Astrocyte of the spinal cord (primary cell): ENCODE results near the gene SPINT2.
"Not testable (repeated sequence)": the region's sequence is repeated elsewhere in the genome, so short reads cannot be mapped to it uniquely, and the experiment has no call there.

Experiments
- DNase-seq: peaks from one replicate; pipeline ENCODE4 v3.0.0; 2011; ENCODE audit warnings: low read depth, low spot score
- H3K4me3 ChIP-seq: 2 replicates; pipeline ENCODE4 v1.5.1; 2011; ENCODE audit warnings: low read depth, mild to moderate bottlenecking, low read length, moderate library complexity
- CTCF ChIP-seq: IDR thresholded peaks from 2 replicates; pipeline ENCODE4 v1.5.1; 2012; ENCODE audit warnings: low read depth, mild to moderate bottlenecking, low read length, inconsistent platforms
- in situ Hi-C: cut with HindIII; loops from 2 replicates; pipeline ENCODE4 v1.10.0; 2017; ENCODE audit warnings: low sequenced_read_pairs

Gene SPINT2

GRCh38 chr19:38255383-38256014, 8.9 kb upstream of the SPINT2 start:
- in situ Hi-C loops, result loop anchor here (25.0 kb wide), 1 partner anchor 118 kb away; no protein-coding TSS in a partner anchor
- TF ChIP-seq CTCF, result no peak
- H3K4me3 ChIP-seq, result peak overlapping the region; percentile 35
- DNase-seq, result no peak

- not testable (repeated sequence) for H3K4me3 ChIP-seq, DNase-seq
- in situ Hi-C loops, result loop anchor here (25.0 kb wide), 1 partner anchor 125 kb away; no protein-coding TSS in a partner anchor
These were observed 2.4 kb upstream of the SPINT2 start for GRCh38 chr19:38261942-38262341.

GRCh38 chr19:38262585-38263268, 1.6 kb upstream of the SPINT2 start:
- in situ Hi-C loops, result loop anchor here (25.0 kb wide), 1 partner anchor 125 kb away; no protein-coding TSS in a partner anchor
- H3K4me3 ChIP-seq, result no peak overlapping the region
- no peak for TF ChIP-seq CTCF
- no peak for DNase-seq

- peak; percentile 41 for DNase-seq
- no peak for TF ChIP-seq CTCF
- in situ Hi-C loops, result loop anchor here (25.0 kb wide), 1 partner anchor 127 kb away; no protein-coding TSS in a partner anchor
- H3K4me3 ChIP-seq, result peak overlapping the region; percentile 38
These were observed 486 bp upstream of the SPINT2 start for GRCh38 chr19:38263689-38264485.

GRCh38 chr19:38265213-38265861, 964 bp downstream of the SPINT2 start:
- in situ Hi-C loops, result loop anchor here (25.0 kb wide), 1 partner anchor 128 kb away; no protein-coding TSS in a partner anchor
- no peak for TF ChIP-seq CTCF
- H3K4me3 ChIP-seq, result no peak overlapping the region
- DNase-seq, result no peak

GRCh38 chr19:38265921-38266429, 1.6 kb downstream of the SPINT2 start:
- H3K4me3 ChIP-seq, result no peak overlapping the region
- DNase-seq, result no peak
- no peak for TF ChIP-seq CTCF
- in situ Hi-C loops, result loop anchor here (25.0 kb wide), 1 partner anchor 129 kb away; no protein-coding TSS in a partner anchor
